Measurements from ENCODE around the gene CYB561A3.

GRCh38 chr11:61392981-61393595 is 31.4 kb upstream of the CYB561A3 start:
- TF ChIP-seq CTCF (IDR thresholded peaks at IDR 0.05) (no peak), POLR2AphosphoS5 (IDR thresholded peaks at IDR 0.05) (no peak)

Measured in stomach (tissue), 4 donors.